ENCODE measurements around the gene PLAC9.
"Not testable (repeated sequence)": the region's sequence is repeated elsewhere in the genome, so short reads cannot be mapped to it uniquely, and the experiment has no call there.

PLAC9 gene, protein sequence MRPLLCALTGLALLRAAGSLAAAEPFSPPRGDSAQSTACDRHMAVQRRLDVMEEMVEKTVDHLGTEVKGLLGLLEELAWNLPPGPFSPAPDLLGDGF

DNA sequence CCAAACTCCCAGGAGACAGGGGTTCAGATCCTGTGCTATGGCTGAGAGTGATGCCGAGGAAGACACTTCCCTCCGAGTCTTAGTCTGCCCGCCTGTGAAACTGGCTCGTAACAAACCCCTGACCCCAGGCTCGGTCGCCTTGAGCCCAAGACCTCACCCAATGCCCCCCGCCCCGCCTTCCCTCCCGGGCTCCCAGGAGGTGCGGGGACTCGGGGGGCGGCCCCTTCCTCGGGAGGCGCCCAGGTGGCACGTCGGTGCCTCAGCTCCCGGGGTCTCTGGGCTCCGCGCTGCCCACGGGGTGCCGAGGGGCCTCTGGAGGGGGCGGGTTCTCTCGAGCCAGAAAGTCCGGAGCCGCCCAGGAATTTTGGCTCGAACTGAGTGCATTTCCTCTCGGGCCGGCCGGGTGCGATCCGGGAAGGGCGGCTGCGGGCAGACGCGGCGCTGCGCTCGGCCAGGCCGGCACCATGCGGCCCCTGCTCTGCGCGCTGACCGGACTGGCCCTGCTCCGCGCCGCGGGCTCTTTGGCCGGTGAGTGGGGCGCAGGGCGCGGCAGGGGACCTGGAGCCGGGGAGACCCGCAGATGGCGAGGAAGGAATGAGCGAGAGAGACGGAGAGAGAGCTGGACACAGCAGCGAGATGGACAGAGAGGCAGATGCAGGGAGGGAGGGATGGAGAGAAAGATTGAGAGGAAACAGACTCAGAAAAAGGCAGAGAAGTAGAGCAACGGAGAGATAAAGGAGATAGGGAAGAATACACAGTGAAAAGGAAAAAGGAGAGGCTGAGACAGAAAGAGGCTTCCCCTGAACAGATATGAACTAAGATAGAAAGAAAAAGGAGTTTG lies at the start of gene PLAC9:
Gene PLAC9, plus strand, starts transcription at position 432 of the 841 bp plus-strand sequence. Its CDS starts 33 bp downstream, at position 465.
- no peak for DNase-seq

GRCh38 chr10:80090121-80090520 lies 42.4 kb upstream of the PLAC9 start:
- peak; percentile 13 for DNase-seq

DNA sequence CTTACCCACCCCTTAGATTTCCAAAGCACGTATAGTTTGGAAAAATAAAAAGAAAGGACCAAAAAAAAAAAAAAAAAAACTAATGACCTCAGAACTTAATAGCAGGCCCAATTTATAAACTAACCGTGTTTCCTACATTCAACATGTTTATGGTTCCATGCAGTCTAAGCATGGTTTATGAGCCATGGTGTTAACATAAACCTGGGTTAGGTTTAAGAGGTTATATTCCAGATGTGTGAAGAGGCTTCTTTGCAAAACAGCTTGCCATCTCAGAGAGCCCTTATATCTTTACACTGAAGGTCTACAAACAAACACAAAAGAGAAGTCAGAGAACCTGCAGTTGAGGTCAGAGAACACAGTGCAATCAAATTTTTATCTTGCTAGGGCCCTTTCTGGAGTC lies 38.3 kb upstream of the PLAC9 start:
- DNase-seq = no peak

- not testable (repeated sequence) for DNase-seq
These were observed 34.3 kb upstream of the PLAC9 start for GRCh38 chr10:80098272-80098671.

DNA sequence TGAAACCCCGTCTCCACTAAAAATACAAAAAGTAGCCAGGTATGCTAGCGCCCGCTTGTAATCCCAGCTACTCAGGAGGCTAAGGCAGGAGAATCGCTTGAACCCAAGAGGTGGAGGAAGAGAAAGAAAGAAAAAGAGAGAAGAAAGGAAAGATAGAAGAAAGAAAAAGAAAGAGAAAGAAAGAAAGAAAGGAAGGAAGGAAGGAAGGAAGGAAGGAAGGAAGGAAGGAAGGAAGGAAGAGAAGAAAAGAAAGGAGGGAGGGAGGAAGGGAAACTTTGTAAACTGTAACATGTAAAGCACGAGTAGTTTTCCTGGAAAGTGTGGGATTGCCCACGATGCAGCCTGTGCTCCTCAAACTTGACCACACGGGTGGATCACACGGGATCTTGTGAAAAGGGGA lies 33.2 kb upstream of the PLAC9 start:
- not testable (repeated sequence) for DNase-seq

DNA sequence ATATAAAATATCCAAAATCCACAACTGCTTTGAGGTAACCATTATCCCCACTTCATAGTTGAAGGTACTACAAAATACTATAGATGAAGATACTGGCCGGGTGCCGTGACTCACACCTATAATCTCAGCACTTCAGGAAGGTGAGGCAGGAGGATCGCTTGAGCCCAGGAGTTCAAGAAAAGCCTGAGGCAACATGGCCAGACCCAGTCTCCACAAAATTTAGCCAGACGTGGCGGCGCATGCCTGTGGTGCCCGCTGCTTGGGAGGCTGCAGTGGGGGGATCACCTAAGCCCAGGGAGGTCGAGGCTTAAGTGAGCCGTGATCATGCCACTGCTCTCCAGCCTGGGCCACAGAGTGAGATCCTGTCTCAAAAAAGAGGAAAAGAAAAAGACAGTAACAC lies 32.4 kb upstream of the PLAC9 start:
- DNase-seq = no peak

DNA sequence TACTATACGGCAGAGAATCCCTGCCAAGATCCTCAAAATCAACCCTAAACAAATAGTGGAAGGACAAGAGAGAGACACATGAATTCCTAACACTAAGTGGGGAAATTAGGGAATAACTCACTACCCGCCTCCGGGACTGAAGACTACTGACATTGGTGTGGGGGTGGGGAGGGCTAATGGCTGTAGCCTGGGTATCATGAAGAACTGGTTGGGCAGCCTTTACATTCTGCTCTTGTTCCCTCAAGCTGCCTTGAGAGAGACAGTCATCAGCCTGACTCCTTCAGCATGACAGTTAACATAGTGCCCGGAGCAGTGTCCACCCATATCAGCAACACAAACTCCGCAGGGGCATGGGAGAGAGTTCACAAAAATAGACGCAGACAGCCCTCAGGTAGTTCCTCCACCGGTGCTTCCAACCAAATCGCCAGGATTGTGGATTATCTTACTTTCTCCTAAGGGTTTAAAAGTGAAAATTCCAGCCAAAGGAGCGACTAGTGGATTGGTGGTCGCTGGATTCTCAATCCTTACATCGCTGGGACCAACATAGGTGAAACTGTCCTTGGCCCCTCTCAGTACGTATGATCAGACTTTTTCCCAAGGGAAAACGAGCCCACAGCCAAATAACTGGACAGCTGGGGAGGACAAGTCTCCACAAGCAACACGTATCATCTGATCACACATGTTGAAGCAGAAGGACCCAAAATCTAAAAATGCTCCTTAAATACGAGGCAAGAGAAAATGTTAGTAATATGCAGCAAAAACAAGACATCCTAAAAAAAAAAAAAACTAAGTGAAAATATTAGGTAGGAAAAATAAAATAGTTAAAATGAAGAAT lies 31.5 kb upstream of the PLAC9 start:
- DNase-seq = no peak

- no peak for DNase-seq
These were observed 28.2 kb upstream of the PLAC9 start for GRCh38 chr10:80104066-80104926.

DNA sequence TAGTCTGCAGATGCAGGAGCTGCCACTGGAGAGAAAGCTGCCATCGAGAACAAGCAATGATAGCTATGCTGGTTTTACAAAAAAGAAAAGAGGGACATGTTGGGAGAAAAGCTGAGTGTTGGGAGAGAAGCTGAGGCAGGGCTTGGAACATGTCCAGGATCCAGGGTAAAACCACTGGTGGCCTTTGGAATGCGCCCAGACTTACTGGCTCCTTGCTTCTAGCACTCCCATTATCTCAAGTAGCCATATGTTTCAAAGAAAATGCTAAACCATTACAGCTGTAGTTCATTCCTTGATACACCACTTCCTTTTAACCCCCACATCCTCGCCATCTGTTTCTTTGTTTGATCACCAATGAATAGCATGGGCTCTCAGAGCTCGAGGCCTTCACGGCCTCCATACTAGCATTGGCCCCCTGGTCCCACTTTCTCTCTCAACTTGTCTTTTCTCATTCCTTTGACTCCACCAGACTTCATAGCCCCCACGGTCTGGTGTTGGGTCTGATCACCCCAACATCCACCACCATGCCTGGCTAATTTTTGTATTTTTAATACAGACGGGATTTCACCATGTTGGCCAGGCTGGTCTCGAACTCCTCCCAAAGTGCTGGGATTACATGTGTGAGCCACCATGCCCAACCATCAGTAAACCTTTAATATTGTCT lies 23.8 kb upstream of the PLAC9 start:
- no peak for DNase-seq

GRCh38 chr10:80110986-80111385 lies 21.5 kb upstream of the PLAC9 start:
- DNase-seq = no peak

GRCh38 chr10:80118669-80119068 lies 13.9 kb upstream of the PLAC9 start:
- DNase-seq = no peak

GRCh38 chr10:80122110-80122710 lies 10.3 kb upstream of the PLAC9 start:
- DNase-seq = no peak

- DNase-seq = no peak
These were observed 9.8 kb upstream of the PLAC9 start for GRCh38 chr10:80122746-80123145.

DNA sequence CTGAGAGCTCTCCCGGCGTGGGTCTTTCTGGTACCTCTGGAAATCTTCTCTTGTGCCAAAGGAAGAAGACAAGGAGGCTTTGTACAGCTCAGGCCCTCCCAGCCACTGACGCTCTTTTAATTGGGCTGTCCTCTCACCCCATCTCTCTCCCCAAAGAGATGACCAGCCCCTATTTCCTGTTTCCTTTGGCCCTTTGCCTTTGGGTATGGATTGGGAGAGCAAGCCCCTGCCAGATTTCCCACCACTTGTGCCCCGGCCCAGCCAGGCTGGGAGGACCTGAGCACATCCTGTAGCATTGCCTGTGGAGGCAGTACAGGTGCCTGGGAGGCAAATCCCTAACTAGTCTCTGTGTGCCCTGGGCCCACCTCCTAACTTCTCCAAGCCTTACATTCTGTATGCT lies 5.7 kb upstream of the PLAC9 start:
- no peak for DNase-seq

GRCh38 chr10:80131499-80131901 lies 1.0 kb upstream of the PLAC9 start:
- DNase-seq = no peak

DNA sequence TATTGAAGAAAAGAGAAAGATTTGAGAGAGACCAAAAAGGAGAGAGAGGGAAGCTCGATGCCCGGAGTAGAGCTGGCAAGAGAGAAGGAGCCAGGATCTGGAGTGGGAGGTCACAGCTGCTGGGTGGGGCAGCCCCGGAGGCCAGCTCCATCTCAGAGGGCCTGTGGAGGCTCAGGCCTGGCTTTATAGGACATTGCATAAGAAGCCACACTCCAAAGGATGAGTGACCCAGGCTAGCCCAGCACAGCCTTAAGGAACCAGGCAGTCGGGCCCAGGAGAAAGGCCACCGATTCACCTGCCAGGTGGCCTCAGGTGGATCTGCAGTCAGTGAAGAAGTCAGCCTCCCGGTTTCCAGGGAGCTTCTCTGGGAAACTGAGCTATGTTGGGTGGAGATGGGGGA lies 676 bp downstream of the PLAC9 start:
- no peak for DNase-seq

DNA sequence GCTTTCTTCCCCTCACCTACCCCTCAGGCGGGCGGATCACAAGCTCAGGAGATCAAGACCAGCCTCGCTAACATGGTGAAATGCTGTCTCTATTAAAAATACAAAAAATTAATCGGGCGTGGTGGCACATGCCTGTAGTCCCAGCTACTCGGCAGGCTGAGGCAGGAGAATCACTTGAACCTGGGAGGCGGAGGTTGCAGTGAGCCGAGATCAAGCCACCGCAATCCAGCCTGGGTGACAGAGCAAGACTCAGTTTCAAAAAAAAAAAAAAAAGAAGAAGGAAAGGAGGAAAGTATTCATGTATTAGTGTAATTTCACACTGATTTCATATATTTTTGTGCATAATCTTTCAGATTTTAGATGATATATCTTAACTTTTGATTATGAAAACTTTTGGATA lies 1.2 kb downstream of the PLAC9 start:
- not testable (repeated sequence) for DNase-seq

GRCh38 chr10:80136134-80136571 lies 3.6 kb downstream of the PLAC9 start:
- no peak for DNase-seq

DNA sequence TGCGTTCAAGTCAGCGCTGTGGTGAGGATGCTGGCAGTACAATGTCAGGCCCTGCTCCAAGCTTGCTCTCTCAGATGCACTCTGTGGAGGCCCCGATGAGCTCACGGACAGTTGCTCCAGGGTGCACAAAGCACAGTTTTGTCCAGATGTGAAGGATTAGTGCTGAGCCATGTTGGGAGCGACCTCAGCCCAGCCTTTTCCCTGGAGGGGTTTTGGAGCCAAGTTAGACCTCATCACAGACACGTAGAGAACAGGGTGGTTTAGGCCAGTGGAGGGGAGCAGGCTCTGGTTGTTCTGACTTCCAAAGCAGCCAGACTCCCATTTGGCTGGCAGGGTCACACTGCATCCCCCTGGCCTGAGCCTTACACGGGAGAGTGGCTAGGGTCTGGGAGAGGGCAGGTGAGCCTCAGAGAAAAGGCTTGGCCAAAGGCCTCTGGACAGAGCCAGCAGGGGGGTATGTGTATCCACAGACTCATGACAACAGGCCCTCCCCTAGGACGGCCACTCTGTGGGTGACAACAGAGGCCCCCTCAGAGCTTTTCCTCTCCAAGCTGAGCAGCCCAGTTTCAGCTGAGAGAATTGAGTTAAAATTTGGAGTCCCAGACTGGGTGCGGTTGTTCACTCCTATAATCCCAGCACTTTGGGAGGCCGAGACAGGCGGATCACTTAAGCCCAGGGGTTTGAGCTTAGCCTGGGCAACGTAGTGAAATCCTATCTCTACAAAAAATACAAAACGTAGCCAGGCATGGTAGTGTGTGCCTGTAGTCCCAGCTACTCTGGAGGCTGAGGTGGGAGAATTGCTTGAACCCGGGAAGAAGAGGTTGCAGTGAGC lies 4.7 kb downstream of the PLAC9 start:
- DNase-seq = no peak

DNA sequence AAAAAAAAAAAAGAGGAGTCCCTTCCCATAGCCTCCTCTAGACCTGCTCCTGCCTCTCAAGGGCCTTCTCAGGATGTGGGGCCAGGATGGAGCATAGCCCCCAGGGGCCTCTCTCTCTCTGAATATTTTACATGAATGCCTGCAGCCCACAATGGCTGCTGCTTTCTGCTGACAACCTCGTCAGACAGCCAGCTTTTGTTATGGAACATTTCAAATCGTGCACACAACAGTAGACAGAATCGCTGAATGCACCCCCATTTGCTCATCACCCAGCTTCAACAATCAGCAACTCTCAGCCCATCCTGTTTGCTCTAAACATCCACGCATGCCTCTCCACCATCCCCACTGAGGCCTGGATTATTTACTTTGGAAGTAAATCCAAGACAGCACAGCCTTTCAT lies 5.4 kb downstream of the PLAC9 start:
- no peak for DNase-seq

DNA sequence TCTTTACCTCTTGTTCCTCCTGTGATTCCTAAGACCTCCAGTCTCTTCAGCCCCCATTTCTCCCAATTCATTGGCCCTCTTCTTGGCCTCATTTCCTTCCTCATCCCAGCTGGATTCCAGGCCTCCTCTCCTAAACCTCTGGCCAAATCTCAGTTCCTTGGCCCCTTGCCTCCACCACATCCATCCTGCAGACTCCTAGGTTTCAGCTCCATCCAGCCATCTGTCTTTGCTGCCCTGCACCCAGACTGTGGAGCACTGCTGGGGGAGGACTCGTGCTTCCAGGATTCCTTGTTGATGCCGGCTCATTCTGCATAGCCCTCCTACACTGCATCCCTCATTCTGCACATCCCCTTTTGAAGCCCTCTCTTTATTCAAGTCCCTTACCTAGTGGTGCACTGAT lies 6.7 kb downstream of the PLAC9 start:
- DNase-seq = no peak

Measured in NCI-H1436 (cell line).